Effector CD8-positive, alpha-beta T cell (primary cell): ENCODE measurements around the gene CIAO2B.

Experiments used
- DNase-seq: peaks from one replicate; lab custom pipeline; 2025; lab: John Stamatoyannopoulos, UW

Gene CIAO2B

GRCh38 chr16:66886321-66886720 is 47.9 kb downstream of the CIAO2B start:
- DNase-seq, result no peak

- DNase-seq, result no peak
These were observed 48.7 kb downstream of the CIAO2B start for GRCh38 chr16:66885491-66885890.

DNA sequence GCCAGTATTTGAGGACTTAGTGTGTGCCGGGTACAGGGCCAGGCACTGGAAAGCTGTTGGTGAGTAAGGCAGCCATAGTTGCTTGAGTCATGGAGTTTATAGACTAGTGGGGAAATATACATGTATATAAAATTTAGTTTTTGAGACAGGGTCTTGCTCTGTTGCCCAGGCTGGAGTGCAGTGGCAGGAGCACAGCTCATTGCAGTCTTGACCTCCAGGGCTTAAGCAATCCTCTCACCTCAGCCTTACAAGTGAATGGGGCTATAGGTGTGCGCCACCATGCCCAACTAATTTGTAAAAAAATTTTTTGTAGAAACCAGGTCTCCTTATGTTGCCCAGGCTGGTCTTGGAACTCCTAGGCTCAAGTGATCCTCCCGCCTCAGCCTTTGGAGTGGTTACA is 51.5 kb downstream of the CIAO2B start:
- no peak for DNase-seq
